Stimulated activated CD8-positive, alpha-beta memory T cell treated with anti-CD3 and anti-CD28 coated beads, Interleukin-4, amount 100 ng/mL, for 1 hour (primary cell): ENCODE measurements around the gene TSPO.

Source experiments
- DNase-seq, 2 donors: peaks; one replicate each; pipeline ENCODE4 v3.0.0-alpha.2; 2020; ENCODE audit warnings: low read depth in 2 of 2, low spot score in 1 of 2

Gene TSPO

DNA sequence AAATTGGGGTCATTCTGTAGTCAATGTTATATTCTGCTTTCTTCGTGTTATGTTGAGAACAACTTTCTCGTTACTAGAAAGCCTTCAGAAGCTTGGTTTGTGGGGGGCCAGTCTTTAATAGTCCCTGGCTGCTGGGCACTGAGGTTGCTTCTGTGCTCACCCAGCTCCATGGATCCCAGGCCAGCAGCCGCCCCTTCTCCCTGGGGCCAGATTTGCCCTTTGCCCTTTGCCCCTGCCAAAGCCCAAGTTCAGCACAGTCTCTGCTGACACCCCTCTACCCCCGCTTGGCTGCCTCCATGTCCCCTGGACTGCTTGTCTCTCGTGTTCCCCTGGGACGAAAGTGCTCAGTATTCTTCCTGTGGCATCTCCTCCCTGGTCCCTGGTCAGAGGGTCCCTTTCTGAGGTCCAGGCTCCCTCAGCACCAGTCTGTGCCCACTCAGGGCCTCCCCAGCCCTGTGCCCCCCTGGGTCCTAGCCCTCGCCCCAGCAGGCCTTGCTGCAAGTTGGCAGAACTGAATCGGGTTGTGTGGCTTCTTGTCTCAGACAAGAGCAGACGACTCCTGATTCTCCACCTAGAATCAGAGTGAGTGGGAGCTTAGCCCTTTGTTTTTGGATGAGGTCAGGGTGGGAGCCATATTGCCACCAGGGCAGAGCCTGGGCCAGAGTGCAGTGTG is 6.7 kb downstream of the TSPO start:
- DNase-seq = no peak

- no peak for DNase-seq
Measured at GRCh38 chr22:43158778-43159483, 7.6 kb downstream of the TSPO start.

GRCh38 chr22:43159484-43160178 is 8.3 kb downstream of the TSPO start:
- no peak for DNase-seq

- no peak for DNase-seq
Measured at GRCh38 chr22:43160497-43161126, 9.3 kb downstream of the TSPO start.

DNA sequence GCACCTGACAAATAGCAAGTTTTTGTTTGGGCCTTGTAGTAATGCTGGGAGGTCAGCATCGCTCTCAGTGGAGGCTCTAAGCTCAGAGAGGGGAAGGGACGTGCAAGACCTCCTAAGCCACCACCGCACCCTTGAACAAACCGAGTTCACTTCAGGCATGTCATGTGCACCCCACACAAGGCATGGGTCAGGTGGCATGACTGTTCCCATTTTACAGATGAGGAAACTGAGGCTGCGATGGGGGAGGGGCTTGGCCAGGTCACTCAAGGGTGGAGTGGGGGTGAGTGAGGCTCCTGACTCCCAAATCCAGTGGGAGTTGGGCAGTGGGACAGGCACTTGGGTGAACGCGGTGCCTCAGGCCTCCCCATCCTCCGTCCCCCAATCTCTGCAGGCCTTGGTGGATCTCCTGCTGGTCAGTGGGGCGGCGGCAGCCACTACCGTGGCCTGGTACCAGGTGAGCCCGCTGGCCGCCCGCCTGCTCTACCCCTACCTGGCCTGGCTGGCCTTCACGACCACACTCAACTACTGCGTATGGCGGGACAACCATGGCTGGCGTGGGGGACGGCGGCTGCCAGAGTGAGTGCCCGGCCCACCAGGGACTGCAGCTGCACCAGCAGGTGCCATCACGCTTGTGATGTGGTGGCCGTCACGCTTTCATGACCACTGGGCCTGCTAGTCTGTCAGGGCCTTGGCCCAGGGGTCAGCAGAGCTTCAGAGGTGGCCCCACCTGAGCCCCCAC is 11.2 kb downstream of the TSPO start:
- DNase-seq = no peak

DNA sequence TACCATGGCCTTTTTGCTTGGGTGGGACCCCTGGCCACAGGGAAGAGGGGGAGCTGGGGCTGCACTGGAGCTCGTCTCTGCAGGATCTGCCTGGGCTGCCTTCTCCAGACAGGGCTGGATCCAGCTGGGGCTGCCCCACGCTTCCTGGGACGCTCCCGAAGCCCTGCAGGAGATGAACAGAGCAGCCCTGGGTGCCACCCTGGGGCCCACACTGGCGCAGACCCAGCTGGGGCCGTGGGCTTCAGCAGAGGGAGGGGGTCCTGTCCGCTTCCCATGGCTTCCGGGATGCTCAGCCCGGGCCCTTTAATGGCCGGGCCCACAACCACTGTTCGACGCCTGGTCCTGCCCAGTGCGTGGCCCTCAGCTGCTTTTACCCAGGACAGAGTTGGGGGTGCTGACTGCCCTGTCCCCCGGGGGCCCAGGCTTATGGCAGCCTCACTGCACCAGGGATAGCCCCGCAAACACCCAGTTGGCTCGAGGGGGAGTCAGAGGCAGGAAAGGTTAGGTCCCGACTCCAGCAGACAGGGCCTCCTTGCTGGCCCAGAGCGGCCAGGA is 12.0 kb downstream of the TSPO start:
- DNase-seq = no peak

DNA sequence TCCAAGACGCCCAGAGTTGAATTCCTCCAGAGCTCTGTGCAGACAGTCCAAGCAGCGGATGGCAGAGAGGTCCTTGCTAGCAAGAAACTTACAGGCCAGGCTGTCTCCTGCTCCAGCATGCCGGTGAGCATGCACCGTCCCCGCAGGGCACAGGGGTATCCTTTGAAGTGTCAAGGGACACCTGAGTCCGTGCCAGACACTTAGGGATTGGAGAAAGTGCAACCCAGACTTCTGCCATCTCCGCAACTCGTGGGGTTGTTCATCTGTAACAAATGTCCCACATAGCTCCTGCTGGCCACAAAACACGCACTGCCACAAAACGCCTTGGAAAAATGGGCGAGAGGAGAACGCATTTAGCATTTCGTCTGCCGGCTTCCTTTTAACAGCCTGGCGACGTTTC is 13.3 kb downstream of the TSPO start:
- no peak for DNase-seq

DNA sequence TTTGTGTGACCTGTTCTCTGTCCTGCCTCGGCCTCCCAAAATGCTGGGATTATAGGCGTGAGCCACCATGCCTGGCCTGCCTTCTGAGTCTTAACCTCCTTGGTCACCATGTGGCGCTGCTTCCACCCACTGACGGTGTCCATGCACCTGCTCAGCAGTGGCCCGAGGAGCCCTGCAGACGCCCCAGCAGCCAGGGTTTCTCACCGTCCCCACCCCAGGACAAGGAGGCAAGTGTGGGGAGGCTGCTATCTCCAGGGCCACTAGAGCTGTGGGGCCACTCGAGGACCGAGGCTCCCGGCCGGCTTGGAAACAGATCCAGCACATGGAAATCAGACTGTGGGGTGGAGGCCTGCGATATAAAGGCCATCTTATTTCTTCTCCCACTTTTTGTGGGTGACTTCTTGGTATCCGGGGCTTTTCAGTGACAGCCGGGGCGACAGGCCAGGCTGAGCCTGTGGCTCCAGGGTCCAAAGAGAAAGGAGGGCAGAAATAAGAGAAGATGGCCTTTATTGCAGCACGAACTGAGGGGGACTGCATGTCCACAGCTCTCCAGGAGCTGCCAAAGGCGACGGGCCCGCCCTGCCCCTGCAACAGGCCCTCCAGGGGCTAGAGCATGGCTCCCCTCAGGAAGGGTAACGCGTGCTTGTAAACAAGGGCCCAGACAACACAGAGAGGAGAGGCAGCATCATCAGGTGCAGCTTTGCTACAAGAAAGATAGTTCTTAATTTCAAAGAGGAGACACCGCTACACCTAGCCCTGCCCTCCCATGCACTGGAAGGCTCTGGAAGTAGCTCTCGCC is 15.0 kb downstream of the TSPO start:
- DNase-seq = no peak

GRCh38 chr22:43167001-43167589 is 15.7 kb downstream of the TSPO start:
- no peak for DNase-seq

GRCh38 chr22:43168471-43169309 is 17.3 kb downstream of the TSPO start:
- DNase-seq = no peak

DNA sequence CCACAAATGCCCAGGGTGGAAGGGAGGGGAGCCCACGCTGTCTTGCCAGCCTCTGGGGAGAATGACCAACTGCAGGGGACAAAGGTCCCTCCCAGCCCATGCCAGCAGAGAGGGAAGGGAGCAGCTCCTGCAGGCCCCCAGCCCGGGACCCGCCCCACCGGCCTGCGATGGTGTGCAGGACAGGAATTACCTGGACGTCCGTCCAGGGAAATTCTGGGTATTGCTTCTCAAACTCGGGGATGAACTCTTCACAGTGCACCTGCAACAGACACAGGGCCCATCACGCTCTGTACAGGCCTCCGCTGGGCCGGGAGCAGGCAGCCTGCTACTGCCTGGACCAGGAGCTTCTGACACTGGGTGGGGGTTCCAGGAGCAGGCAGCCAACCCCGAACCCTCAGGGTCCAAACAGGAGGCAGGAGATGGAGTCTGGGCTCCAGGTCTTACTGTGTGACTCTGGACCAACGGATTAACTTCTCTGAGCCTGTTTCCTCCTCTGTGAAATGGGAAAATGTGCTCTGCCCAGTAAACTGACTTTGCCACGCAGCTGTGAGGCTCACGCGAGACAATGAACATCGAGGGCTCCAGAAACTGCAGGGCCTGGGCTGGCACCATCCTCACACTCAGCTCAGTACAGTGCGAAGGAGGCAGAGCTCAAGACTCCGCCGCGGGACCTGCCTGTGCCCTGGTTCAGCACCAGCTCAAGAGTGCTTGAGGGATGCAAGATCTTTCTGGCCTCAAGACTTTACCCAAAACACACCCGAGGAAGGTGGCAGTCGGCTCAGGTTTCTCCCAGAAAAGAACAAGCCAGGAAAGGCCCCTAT is 18.2 kb downstream of the TSPO start:
- no peak for DNase-seq

GRCh38 chr22:43170131-43170480 is 18.7 kb downstream of the TSPO start:
- DNase-seq = no peak

GRCh38 chr22:43171019-43171491 is 19.7 kb downstream of the TSPO start:
- no peak for DNase-seq

DNA sequence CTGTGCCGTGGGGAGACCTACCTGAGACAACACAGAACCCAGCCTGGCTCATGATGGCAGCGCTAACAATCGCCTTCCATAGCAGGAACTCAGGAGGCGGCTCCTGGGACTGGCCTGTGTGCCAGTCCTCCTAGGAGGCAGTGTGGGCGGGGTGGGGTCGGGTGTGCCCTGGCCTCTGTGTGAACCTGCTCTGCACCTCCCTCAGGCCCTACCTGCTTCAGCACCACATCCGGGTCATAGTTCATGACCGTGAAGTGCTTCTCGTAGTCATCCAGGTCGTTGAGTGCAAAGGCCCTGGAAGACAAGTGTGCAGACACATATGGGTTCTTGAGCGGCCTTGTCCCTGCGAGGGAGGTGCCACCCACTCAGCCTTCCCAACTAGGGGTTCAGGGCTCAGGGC is 20.2 kb downstream of the TSPO start:
- DNase-seq = no peak

- no peak for DNase-seq
Measured at GRCh38 chr22:43172191-43172590, 20.8 kb downstream of the TSPO start.

DNA sequence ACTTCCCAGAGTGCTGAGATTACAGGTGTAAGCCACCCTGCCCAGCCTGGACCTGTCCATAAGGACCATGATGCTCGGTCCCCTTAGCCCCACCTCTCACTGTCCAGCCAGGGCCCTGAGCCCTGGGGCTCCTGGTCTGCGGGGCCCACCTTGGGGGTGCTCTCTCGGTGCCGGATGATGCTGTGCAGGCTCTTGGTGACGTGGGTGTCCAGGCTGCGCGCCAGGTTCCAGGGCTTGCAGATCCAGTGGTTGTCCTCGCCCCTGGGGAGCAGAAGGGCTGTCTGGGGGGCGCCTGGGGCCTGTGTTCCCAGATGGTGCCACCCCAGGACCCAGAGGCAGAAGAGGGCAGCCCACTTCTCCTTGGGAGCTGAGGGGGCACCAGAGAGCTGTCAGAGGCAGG is 22.2 kb downstream of the TSPO start:
- DNase-seq = no peak

DNA sequence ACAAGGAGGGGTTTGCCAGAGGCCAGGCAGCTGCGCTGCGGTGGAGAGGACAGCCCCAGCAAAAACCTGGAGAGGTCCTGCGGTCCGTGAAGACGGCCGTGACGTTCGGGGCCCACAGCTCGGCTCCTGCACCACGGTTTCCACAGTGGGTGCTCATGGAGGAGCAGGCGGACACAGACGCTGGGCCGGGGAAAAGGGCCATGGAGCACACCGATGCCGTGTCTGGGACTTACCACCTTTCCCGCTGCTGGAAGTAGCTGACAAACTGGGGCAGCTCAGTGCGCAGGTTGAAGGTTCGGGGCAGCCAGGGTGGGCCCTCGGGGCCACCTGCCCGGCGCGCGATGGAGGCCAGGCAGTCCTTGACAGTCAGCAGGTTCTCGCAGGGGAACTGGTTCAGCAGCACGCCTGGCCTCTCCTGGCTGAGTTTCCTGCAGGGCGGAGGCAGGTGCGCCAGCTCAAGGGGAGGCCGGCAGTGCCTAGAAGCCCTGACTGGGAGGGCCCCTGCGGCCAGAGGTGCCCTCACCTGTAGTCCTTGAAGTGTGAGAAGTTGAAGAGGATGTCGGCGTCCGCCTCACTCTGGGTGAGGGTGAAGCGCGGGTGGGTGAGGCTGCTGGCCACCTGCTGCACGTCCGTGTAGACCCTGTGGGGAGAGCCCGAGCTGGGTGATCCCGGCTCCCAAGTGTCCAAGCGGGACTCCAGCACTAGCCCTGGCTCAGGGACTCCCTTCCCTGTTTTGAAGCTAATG is 22.8 kb downstream of the TSPO start:
- DNase-seq = no peak
